HepG2 (cell line): ENCODE measurements around the gene SLC7A8. TPM values are rescaled to one million over a fixed set of nuclear protein-coding genes. Genes with fewer than 3 reads are reported as not detected.
A peak's percentile ranks its signal among the peaks of the same experiment; 100 is the strongest.

Source experiments
- ATAC-seq: fragments of 200-7000 bp; cut with Tn5 transposase; 3 replicates; pipeline ENCODE4 v1.9.1; 2020; ENCODE audit warnings: mild to moderate bottlenecking, moderate library complexity
- BruUV-seq: library from RNA; stranded (reverse); fragments of 400-500 nt; replicated peaks from 2 replicates; lab custom pipeline; 2021; lab: Mats Ljungman, UMichigan
- CTCF ChIA-PET: fragments of 300-600 bp; formaldehyde crosslinking; extraction: SDS; loops from one replicate; lab custom pipeline; 2021; ENCODE audit warnings: low total read pairs, inconsistent platforms, low intra/inter-chr PET ratio; lab: Yijun Ruan, JAX
- POLR2A ChIA-PET: fragments of 350-600 bp; sonication (Branson Sonifier 250); formaldehyde crosslinking; loops from one replicate; lab custom pipeline; 2020; ENCODE audit warnings: antibody characterized with exemption, inconsistent platforms; lab: Yijun Ruan, JAX
- DNase-seq: peaks from one replicate; pipeline ENCODE4 v3.0.0-alpha.2; 2015; ENCODE audit warnings: low spot score
- FAIRE-seq: peaks from 3 replicates; lab custom pipeline; 2011; peaks lifted over from hg19 to GRCh38; lab: Jason Lieb, UNC
- H2AFZ ChIP-seq: one replicate; pipeline ENCODE4 v1.6.1; 2011; ENCODE audit warnings: low read length, inconsistent platforms
- H3K27ac ChIP-seq: fragments of 300-600 bp; 3 replicates; pipeline ENCODE4 v1.8.0; 2011; ENCODE audit warnings: mixed run types, mild to moderate bottlenecking, mixed read lengths, low read length, inconsistent platforms; ENCODE audit not compliant: insufficient read depth; ENCODE audit errors: extremely low read length
- H3K27me3 ChIP-seq, 2 experiments: fragments of 200-600 bp in 1 of 2; 2 replicates in 1 of 2; 3 replicates in 1 of 2; pipeline versions ENCODE4 v1.6.0 to v1.8.0; 2011; ENCODE audit warnings: low read length in 2 of 2, mild to moderate bottlenecking in 2 of 2, moderate library complexity in 2 of 2, inconsistent platforms in 1 of 2; ENCODE audit not compliant: insufficient read depth in 2 of 2, control insufficient read depth in 1 of 2
- H3K36me3 ChIP-seq, 2 experiments: fragments of 200-600 bp in 1 of 2; replicated peaks in 1 of 2; 2 replicates in 1 of 2; 3 replicates in 1 of 2; pipeline versions ENCODE4 v1.5.1 to v1.8.0; 2011; ENCODE audit warnings: low read length in 2 of 2, inconsistent platforms in 1 of 2; ENCODE audit not compliant: insufficient read depth in 2 of 2, control insufficient read depth in 1 of 2
- H3K4me1 ChIP-seq: 2 replicates; pipeline ENCODE4 v1.5.1; 2012; ENCODE audit warnings: low read length, inconsistent platforms; ENCODE audit not compliant: insufficient read depth
- H3K4me2 ChIP-seq: 2 replicates; pipeline ENCODE4 v1.6.0; 2011; ENCODE audit warnings: low read depth, low read length, inconsistent platforms
- H3K4me3 ChIP-seq, 3 experiments: fragments of 200-600 bp in 1 of 3; sonication (generic), shearing (Covaris generic) in 1 of 3; replicated peaks in 1 of 3; 2 replicates each; pipeline ENCODE4 v1.5.1; 2011 to 2016; ENCODE audit warnings: low read length in 3 of 3, inconsistent platforms in 2 of 3, low read depth in 2 of 3, mild to moderate bottlenecking in 2 of 3, control low read depth in 1 of 3, mixed read lengths in 1 of 3; ENCODE audit not compliant: insufficient read depth in 1 of 3
- H3K79me2 ChIP-seq: one replicate; pipeline ENCODE4 v1.6.1; 2011; ENCODE audit warnings: low read length, inconsistent platforms; ENCODE audit not compliant: insufficient read depth
- H3K9ac ChIP-seq: 2 replicates; pipeline ENCODE4 v1.6.0; 2011; ENCODE audit warnings: mild to moderate bottlenecking, low read depth, low read length, inconsistent platforms; ENCODE audit not compliant: insufficient read depth
- H3K9me3 ChIP-seq: 2 replicates; pipeline ENCODE4 v1.5.1; 2012; ENCODE audit warnings: mild to moderate bottlenecking, low read length
- H4K20me1 ChIP-seq: 2 replicates; pipeline ENCODE4 v1.6.0; 2011; ENCODE audit warnings: inconsistent platforms, mild to moderate bottlenecking, low read length, moderate library complexity; ENCODE audit not compliant: insufficient read depth
- ZNF207 ChIP-seq: fragments of 450-650 bp; IDR thresholded peaks from 2 replicates; pipeline ENCODE4 v1.6.1; 2016; ENCODE audit warnings: antibody characterized with exemption, borderline replicate concordance
- WGBS: methylation state at CpG from one replicate; pipeline ENCODE4 v1.1.6; 2017; ENCODE audit warnings: low lambda C conversion rate; 5-methylcytosine and 5-hydroxymethylcytosine counted together
- in situ Hi-C: cut with HindIII; loops from 2 replicates; pipeline ENCODE4 v1.10.0; 2017; ENCODE audit warnings: low pct_unique_long_range_greater_than_20kb; ENCODE audit not compliant: extremely low pct_ligation_motif_present
- intact Hi-C: fragments of 100-400 bp; cut with micrococcal nuclease; formaldehyde crosslinking; loops from one replicate; pipeline ENCODE4 v1.10.0; 2022; ENCODE audit not compliant: unreplicated experiment
- polyA plus RNA-seq, 8 experiments: library from polyadenylated mRNA; depleted of rRNA in 3 of 8; stranded (reverse) in 7 of 8; unstranded in 1 of 8; fragments of >200 nt; fragmentation: Illumina TruSeq in 4 of 8; extraction: Trizol in 4 of 8; gene quantifications; 2 replicates each; pipeline versions ENCODE4 v1.2.1 to v1.2.3, GENCODE V29; 2011 to 2016; ENCODE audit warnings: low read depth in 4 of 8, missing spikeins in 1 of 8, mixed read lengths in 1 of 8; ENCODE audit not compliant: insufficient read depth in 1 of 8
- total RNA-seq, 5 experiments: library from RNA; depleted of rRNA; stranded (reverse); fragments of >200 nt; fragmentation: Illumina TruSeq; extraction: Trizol; gene quantifications; 2 replicates each; pipeline ENCODE4 v1.2.3, GENCODE V29; 2016; ENCODE audit warnings: low read depth in 1 of 5
- TF ChIP-seq, protein P1 (sequence below): sonication (generic); formaldehyde crosslinking; IDR thresholded peaks from 2 replicates; pipeline ENCODE4 v1.4.0; 2020; ENCODE audit warnings: missing genetic modification reagents
- TF ChIP-seq, protein P2 (sequence below): sonication (generic); formaldehyde crosslinking; IDR thresholded peaks from 2 replicates; pipeline ENCODE4 v1.4.0; 2020; ENCODE audit warnings: low read depth, mild to moderate bottlenecking, missing genetic modification reagents

Gene SLC7A8
- total and polyA plus RNA-seq, 2 of the 13 experiments (the other 11 are each of a cell fraction or from before 2014, with no cell fraction given) = 0.25 TPM; not detected in 1

- no peaks in the 10 kb centered on the region for H3K36me3 ChIP-seq
- H3K9ac ChIP-seq = no peak overlapping the region
- no peaks in the 10 kb centered on the region for H3K79me2 ChIP-seq
- H3K4me1 ChIP-seq = no peaks in the 10 kb centered on the region
- ATAC-seq (no peak), DNase-seq (no peak), FAIRE-seq (no peak)
- intact Hi-C loops (no loop called here), in situ Hi-C loops (no loop called here)
- H3K4me3 ChIP-seq = no peak overlapping the region
- ChIA-PET POLR2A (no interaction called here), CTCF (no interaction called here)
- no TSS peak for BruUV-seq
- no peak overlapping the region for H2AFZ ChIP-seq
- TF ChIP-seq, protein P1, sequence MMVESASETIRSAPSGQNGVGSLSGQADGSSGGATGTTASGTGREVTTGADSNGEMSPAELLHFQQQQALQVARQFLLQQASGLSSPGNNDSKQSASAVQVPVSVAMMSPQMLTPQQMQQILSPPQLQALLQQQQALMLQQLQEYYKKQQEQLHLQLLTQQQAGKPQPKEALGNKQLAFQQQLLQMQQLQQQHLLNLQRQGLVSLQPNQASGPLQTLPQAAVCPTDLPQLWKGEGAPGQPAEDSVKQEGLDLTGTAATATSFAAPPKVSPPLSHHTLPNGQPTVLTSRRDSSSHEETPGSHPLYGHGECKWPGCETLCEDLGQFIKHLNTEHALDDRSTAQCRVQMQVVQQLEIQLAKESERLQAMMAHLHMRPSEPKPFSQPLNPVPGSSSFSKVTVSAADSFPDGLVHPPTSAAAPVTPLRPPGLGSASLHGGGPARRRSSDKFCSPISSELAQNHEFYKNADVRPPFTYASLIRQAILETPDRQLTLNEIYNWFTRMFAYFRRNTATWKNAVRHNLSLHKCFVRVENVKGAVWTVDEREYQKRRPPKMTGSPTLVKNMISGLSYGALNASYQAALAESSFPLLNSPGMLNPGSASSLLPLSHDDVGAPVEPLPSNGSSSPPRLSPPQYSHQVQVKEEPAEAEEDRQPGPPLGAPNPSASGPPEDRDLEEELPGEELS = no peak
- H3K4me2 ChIP-seq = no peak overlapping the region
- peaks cover 7 to 37% of the 10 kb centered on the region in 2 experiments; a peak in 4 of 5 replicates for H3K27me3 ChIP-seq
- no peaks in the 10 kb centered on the region for H4K20me1 ChIP-seq
- H3K27ac ChIP-seq = no peak overlapping the region
- WGBS = 0% methylated on average over 1 of the region's 1 CpG
- no peaks in the 10 kb centered on the region for H3K9me3 ChIP-seq
These were observed 35.8 kb downstream of the SLC7A8 start for GRCh38 chr14:23147676-23148075.

GRCh38 chr14:23146980-23147379 lies 36.5 kb downstream of the SLC7A8 start:
- BruUV-seq = no TSS peak
- Histone ChIP-seq H3K27me3 (peaks cover 8 to 35% of the 10 kb centered on the region in 2 experiments; a peak in 4 of 5 replicates), H4K20me1 (no peaks in the 10 kb centered on the region), H3K27ac (no peak overlapping the region), H3K36me3 (no peaks in the 10 kb centered on the region), H3K4me1 (no peaks in the 10 kb centered on the region), H3K79me2 (no peaks in the 10 kb centered on the region), H2AFZ (no peak overlapping the region), H3K9ac (no peak overlapping the region), H3K9me3 (no peaks in the 10 kb centered on the region), H3K4me2 (no peak overlapping the region), H3K4me3 (no peak overlapping the region)
- ChIA-PET POLR2A (no interaction called here), CTCF (no interaction called here)
- WGBS = 21% methylated on average over 4 of the region's 4 CpGs
- intact Hi-C loops = no loop called here
- FAIRE-seq (no peak), ATAC-seq (no peak), DNase-seq (no peak)
- in situ Hi-C loops = no loop called here
- TF ChIP-seq ZNF207 = 0 out of 2 replicates have a peak, but pooled peaks have one; percentile 45
- TF ChIP-seq, protein P2, sequence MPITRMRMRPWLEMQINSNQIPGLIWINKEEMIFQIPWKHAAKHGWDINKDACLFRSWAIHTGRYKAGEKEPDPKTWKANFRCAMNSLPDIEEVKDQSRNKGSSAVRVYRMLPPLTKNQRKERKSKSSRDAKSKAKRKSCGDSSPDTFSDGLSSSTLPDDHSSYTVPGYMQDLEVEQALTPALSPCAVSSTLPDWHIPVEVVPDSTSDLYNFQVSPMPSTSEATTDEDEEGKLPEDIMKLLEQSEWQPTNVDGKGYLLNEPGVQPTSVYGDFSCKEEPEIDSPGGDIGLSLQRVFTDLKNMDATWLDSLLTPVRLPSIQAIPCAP (CRISPR knock-in tag) = no peak
